ENCODE data around the gene EIF4H.
"Not testable (repeated sequence)": the region's sequence is repeated elsewhere in the genome, so short reads cannot be mapped to it uniquely, and the experiment has no call there.

Gene EIF4H

DNA sequence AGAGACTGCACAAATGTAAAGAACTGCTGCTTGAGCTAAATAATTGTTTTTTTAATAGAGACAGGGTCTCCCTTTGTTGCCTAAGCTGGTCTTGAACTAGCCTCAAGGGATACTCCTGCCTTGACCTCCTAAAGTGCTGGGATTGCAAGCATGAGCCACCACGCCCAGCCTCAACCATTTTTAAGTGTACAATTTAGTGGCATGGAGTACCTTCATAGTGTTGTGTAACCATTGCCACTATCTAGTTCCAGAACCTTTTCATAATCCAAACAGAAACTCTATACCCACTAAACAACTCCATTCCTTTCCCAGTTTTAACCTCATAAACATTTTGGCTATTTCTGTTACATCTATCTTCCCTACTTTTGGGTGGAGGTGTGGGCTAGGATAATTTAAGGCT lies 6.7 kb downstream of the EIF4H start:
- DNase-seq (ENCODE audit: low read depth in 1 of 2, low spot score in 1 of 2) = no peak
- no peak for TF ChIP-seq JUND (IDR thresholded peaks at IDR 0.05; ENCODE audit: low read depth)
- in situ Hi-C loops (cut with HindIII; ENCODE audit: low pct_unique_long_range_greater_than_20kb, low sequenced_read_pairs) = no loop called here

DNA sequence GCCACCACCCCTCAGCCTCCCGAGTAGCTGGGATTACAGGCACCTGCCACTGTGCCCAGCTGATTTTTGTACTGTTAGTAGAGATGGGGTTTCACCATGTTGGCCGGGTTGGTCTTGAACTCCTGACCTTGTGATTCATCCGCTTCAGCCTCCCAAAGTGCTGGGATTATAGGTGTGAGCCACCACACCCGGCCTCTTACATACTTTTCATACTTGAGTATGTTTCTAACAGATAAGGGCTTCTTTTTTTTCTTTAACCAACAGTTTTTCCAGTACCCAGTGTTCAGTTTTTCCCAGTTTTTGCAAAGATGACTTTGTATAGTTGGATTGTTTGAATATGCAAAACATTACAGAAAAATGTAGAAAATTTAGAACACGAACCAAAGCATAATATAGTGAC lies 7.7 kb downstream of the EIF4H start:
- in situ Hi-C loops (cut with HindIII; ENCODE audit: low pct_unique_long_range_greater_than_20kb, low sequenced_read_pairs) = no loop called here
- TF ChIP-seq JUND (IDR thresholded peaks at IDR 0.05; ENCODE audit: low read depth) = no peak
- no peak for DNase-seq (ENCODE audit: low read depth in 1 of 2, low spot score in 1 of 2)

DNA sequence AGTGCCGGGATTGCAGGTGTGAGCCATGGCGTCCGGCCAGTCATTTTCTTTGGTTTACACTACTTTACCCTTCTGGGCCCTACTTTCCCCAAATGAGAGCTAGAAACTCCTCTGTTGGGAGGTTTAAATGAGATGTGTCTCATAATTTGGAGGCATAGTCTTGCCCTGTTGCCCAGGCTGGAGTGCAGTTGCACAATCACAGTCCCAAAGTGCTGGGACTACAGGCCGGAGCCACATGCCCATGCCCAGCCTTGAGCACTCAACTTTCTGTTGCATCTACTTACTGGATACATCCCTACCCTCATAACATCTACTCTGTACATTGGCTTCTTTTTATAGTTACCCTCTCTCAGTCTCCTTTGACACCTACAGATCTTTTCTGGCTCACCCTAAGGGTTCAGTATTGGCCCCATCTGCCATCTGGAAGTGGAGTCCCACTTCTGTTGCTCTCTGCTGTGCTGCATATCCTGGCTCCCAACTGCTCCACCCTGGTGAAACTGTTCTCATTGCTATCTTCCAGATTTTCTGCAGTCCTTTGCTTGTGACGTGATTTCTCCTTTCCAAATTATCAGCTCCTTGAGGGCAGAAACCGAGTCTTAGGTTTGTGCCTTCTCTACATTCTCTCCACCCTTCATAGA lies 8.4 kb downstream of the EIF4H start:
- DNase-seq (ENCODE audit: low read depth in 1 of 2, low spot score in 1 of 2) = no peak
- no peak for TF ChIP-seq JUND (IDR thresholded peaks at IDR 0.05; ENCODE audit: low read depth)
- in situ Hi-C loops (cut with HindIII; ENCODE audit: low pct_unique_long_range_greater_than_20kb, low sequenced_read_pairs) = no loop called here

DNA sequence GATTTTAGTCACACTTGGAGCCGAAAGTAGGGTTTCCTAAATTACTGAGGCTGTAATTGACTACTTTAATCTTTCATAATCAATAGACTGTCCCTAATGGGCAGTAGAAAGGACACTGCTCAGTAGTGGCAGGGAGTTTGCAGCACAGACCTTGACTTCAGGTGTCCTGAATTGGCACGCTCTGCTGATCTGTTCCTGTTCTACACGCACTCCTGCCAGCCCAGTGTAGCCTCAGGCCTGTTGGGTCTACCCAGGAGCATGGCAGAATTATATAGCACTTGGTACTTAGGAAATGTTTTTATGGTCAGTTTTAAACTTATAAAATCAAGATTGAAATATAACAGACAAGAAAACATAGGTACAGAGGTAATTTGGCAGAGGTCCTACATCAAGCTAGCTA lies 9.0 kb downstream of the EIF4H start:
- in situ Hi-C loops (cut with HindIII; ENCODE audit: low pct_unique_long_range_greater_than_20kb, low sequenced_read_pairs) = no loop called here
- DNase-seq (ENCODE audit: low read depth in 1 of 2, low spot score in 1 of 2) = peak; percentile 57 to 59
- TF ChIP-seq JUND (IDR thresholded peaks at IDR 0.05; ENCODE audit: low read depth) = no peak

DNA sequence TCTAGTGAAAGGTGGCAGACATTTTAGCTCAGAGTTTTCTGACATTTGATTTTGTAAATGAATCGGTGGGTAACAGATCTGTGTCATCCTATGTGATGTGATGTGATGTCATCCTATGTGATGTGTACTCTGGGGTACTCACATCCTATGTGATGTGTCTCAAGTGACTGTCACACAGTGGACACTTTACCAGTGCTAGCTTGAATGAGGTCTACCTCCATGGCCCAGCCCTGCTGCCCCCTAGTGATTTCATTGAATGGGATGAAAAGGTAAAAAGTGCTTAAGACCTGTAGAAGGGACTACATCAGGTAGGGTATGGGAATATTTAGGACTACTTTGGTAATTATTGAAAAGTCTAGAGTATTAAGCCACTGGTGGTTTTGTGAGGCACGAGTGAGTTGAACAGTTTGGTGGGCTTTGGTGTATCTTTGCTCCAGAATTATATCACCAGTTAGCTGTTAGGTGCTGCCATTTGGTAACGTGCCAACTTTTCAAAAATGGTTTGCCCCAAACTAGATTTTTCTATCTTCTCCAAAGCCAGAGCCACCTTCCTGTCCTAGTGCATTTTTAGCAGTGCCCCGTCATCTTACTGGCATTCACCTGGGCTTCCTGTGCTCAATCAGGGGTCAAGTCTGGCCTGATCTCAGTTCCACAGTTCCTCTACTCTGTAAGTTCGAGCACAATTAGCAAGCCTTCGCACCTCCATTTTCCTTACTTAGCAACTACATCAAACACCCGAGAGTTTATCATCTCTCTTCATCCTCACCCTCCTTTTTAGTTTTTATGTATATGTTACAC lies 9.7 kb downstream of the EIF4H start:
- no peak for TF ChIP-seq JUND (IDR thresholded peaks at IDR 0.05; ENCODE audit: low read depth)
- in situ Hi-C loops (cut with HindIII; ENCODE audit: low pct_unique_long_range_greater_than_20kb, low sequenced_read_pairs) = no loop called here
- DNase-seq (ENCODE audit: low read depth in 1 of 2, low spot score in 1 of 2) = peak in 1 of 2 experiments; percentile 47

DNA sequence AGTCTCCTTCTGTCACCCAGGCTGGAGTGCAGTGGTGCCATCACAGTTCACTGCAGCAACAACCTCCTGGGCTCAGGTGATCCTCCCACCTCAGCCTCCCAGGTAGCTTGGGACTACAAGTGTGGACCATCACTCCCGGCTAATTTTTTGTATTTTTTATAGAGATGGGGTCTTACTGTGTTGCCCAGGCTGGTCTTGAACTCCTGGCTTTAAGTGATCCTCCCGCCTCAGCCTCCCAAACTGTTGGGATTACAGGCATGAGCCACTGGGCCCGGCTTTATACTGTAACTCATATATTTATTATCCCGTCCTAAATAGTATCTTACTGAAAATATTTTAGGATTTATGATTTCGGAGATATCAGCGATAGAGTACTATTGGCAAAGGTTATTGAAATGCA lies 10.9 kb downstream of the EIF4H start:
- in situ Hi-C loops (cut with HindIII; ENCODE audit: low pct_unique_long_range_greater_than_20kb, low sequenced_read_pairs) = no loop called here

DNA sequence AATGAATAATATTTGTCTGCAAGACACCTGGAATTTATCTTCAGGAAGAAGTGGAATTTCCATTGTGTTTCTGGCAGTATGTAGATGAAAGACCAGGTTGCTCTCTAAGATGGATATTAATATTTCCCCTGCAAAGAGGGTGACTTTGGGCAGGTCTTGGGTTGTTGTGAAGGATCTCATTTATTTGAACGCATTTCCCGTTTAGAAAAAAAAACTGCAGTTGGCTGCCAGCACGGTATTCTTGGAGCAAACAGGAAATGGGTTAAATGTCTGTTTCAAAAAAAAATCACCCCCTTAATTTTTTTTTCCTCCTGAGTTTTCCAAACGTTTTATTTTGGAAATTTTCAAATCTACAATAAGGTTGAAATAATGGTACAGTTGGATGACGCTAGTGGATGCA lies 11.5 kb downstream of the EIF4H start:
- TF ChIP-seq JUND (IDR thresholded peaks at IDR 0.05; ENCODE audit: low read depth) = no peak
- DNase-seq (ENCODE audit: low read depth in 1 of 2, low spot score in 1 of 2) = no peak
- in situ Hi-C loops (cut with HindIII; ENCODE audit: low pct_unique_long_range_greater_than_20kb, low sequenced_read_pairs) = no loop called here

More for the DNA sequence above, 10.9 kb downstream of the EIF4H start:
- TF ChIP-seq JUND (IDR thresholded peaks at IDR 0.05; ENCODE audit: low read depth) = no peak
- no peak for DNase-seq (ENCODE audit: low read depth in 1 of 2, low spot score in 1 of 2)

DNA sequence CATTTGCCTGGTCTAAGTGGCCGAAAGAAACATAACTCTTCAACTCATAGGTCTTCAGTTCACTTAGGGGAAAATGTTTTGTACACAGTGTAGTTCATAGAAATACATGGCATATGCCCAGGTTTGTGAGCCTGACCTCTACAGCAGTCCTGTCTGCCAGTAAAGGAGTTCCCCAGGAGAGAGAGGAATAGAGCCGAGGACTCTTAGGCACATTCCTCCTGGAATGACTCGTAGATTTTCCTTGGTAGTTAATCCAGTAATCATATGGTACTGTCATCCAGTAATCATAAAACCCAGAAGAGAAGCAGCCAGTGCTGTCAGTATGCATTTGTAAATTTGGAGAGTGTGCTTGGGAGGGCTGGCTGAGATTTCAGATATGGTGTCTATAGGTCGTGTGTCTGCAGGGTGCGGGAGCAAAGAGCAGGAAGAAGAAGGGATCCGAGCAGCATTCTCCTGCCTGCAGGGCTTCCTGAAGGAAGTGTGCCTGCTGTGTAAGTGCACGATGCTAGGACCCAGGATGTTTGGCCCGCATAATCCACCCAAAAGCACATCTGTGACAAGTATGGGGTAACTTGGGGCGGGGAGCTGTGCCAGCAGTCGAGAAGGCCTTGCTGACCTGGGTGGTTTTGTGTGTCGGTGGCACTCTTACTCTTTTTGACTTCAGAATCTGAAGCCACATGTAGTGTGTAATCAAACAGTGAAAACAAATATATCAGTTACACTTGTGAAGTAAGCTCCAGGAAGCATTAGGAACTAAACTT lies 13.9 kb downstream of the EIF4H start:
- in situ Hi-C loops (cut with HindIII; ENCODE audit: low pct_unique_long_range_greater_than_20kb, low sequenced_read_pairs) = no loop called here
- no peak for DNase-seq (ENCODE audit: low read depth in 1 of 2, low spot score in 1 of 2)
- no peak for TF ChIP-seq JUND (IDR thresholded peaks at IDR 0.05; ENCODE audit: low read depth)

DNA sequence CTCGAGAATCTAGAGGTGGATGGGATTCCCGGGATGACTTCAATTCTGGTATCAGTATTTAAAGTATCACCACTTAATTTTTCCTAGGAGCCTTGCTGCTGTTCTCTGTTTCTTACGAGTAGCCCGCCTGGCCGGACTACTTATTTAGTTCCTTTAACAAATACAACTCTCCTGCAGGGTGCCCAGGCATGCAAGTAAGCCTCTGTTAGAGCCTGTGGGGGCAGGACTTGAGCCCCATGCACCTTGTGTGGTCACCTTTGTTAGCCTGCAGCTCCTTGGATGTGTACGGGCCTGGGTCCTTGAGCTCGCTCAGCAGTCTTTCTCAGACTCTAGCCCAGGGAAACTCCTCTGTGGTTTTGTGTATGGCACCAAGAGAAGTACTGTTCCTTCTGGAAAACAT lies 16.1 kb downstream of the EIF4H start:
- no peak for TF ChIP-seq JUND (IDR thresholded peaks at IDR 0.05; ENCODE audit: low read depth)
- no peak for DNase-seq (ENCODE audit: low read depth in 1 of 2, low spot score in 1 of 2)
- in situ Hi-C loops (cut with HindIII; ENCODE audit: low pct_unique_long_range_greater_than_20kb, low sequenced_read_pairs) = no loop called here

DNA sequence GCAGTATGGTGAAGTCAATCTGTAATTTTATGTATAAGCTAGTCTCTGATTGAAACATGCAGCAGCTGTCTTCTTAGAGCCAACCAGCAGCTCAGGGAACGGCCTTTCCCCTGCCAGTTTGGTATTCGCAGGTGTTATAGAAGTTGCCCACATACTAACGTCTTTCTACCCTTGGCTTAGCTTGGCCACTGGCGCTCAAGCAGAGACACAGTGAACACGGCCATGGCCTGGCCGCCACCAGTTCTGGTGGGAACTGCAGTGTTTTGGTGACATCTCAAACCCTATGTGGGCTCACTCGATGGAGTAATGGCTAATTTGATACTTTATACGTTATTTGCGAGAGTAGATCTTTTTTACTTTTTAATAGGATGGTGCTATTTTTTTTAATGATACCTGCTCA lies 17.1 kb downstream of the EIF4H start:
- DNase-seq (ENCODE audit: low read depth in 1 of 2, low spot score in 1 of 2) = no peak
- in situ Hi-C loops (cut with HindIII; ENCODE audit: low pct_unique_long_range_greater_than_20kb, low sequenced_read_pairs) = no loop called here
- no peak for TF ChIP-seq JUND (IDR thresholded peaks at IDR 0.05; ENCODE audit: low read depth)

DNA sequence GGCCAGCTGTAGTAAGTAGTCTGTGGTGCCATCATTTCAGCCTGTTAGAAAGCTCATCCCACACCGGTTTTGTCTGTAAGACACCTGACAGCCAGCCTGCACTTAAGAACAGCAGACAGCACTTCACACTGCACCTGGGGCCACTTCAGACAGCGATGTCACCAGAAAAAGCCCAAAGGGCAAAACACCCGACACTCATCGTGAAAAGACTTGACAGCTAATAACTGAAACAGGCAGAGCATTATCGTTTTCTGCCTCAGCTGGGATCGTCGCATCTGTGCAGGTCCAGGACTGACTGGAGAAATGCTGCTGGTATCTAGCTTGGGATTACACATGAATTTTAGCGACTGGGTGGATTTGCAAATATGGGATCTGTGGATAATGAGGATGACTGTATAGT lies 18.9 kb downstream of the EIF4H start:
- no peak for DNase-seq (ENCODE audit: low read depth in 1 of 2, low spot score in 1 of 2)
- in situ Hi-C loops (cut with HindIII; ENCODE audit: low pct_unique_long_range_greater_than_20kb, low sequenced_read_pairs) = no loop called here
- no peak for TF ChIP-seq JUND (IDR thresholded peaks at IDR 0.05; ENCODE audit: low read depth)

DNA sequence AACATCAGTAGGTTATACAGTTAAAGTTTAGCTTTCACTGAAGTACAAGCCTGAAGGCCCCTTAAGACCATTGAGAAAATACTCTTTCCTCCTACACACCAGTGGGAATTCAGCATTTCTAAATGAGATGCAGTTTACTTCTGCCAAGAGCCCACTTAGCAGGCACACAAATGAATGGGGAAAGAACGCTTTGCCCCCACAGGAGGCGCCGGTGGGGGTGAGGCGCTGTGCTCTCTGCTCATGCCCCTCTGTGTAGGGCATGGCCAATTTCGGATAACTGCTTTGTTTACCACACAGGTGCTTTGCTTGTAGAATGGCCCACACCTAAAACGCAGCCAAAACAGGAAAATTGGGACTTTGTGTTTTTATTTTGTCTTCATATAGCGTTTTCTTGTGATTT lies 19.8 kb downstream of the EIF4H start:
- in situ Hi-C loops (cut with HindIII; ENCODE audit: low pct_unique_long_range_greater_than_20kb, low sequenced_read_pairs) = no loop called here
- no peak for DNase-seq (ENCODE audit: low read depth in 1 of 2, low spot score in 1 of 2)
- no peak for TF ChIP-seq JUND (IDR thresholded peaks at IDR 0.05; ENCODE audit: low read depth)

DNA sequence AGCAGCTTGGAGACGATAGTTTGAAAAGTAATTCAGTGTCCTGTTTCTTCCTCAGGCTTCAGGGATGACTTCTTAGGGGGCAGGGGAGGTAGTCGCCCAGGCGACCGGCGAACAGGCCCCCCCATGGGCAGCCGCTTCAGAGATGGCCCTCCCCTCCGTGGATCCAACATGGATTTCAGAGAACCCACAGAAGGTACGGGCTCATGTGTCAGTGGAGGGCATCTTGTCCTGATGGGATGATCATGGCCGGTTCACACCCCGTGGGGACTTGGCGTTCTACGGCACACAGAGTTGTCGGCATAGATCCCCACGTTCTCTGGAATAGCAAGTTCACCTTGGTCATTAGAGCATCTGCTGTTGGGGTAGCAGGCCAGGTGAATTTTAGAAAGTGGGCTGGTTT lies 20.5 kb downstream of the EIF4H start:
- DNase-seq (ENCODE audit: low read depth in 1 of 2, low spot score in 1 of 2) = no peak
- in situ Hi-C loops (cut with HindIII; ENCODE audit: low pct_unique_long_range_greater_than_20kb, low sequenced_read_pairs) = no loop called here
- TF ChIP-seq JUND (IDR thresholded peaks at IDR 0.05; ENCODE audit: low read depth) = no peak

DNA sequence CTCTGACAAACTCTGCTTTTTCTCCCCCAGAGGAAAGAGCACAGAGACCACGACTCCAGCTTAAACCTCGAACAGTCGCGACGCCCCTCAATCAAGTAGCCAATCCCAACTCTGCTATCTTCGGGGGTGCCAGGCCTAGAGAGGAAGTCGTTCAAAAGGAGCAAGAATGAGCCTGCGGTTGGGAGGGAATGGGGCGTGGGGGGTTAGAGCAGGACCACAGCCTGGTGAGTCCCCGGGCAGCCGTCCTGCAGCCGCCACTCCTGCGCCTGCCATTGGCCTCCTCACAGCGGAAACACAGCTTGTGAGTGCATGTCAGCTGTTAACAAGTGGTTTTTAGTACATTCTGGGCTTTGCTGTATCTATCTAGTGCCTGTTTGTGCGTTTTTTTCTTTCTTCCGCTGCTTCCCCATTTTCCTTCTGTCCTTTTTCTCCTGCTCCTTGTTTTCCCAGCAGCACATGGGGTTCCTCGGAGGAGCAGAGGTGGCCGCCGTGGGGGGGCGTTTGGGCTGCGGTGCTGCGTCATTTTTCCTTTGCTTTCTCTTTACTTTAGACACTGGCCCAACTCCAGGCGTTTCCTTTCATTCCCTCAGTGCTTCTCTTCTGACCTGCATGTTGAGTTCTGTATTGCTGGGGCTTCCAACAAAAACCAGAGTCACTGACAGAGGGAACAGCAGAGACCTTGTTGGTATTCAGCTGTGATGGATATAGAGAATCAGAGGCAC lies 21.1 kb downstream of the EIF4H start:
- in situ Hi-C loops (cut with HindIII; ENCODE audit: low pct_unique_long_range_greater_than_20kb, low sequenced_read_pairs); DNase-seq (ENCODE audit: low read depth in 1 of 2, low spot score in 1 of 2): not testable (repeated sequence)

DNA sequence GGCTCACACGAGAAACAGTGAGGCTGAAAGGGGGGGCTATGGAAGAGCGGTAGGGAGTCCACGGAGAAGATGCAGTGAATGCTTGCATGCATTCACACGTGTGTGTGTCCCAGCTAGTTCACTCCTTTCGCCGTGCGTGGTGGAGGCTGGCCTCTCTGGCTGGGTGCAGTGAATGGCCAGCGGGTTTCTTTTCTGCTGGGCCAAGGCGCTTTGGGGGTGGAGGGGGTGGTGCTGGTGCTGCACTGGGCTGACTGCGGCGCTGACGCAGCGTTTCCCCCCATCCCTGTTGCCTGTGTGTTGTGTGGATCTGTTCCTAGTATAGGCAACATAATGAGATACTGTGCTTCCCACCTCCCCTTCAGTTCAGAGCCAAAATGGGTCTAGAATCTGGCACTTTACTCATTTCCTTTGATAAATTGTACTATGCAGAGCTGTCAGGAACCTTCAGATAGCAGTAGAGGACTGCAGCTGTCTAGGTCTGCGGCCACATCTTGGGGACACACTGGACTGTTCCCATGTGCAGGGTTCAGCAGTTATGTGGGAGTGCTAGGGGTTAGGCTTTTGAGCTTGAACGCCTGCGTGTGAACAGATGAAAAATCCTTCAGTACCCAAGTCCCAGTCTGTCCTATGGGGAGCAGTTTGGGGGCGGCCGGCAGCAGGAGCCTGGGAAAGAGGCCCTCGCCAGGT lies 22.0 kb downstream of the EIF4H start:
- DNase-seq (ENCODE audit: low read depth in 1 of 2, low spot score in 1 of 2); in situ Hi-C loops (cut with HindIII; ENCODE audit: low pct_unique_long_range_greater_than_20kb, low sequenced_read_pairs): not testable (repeated sequence)

All from T47D (cell line).